Activated CD8-positive, alpha-beta memory T cell treated with anti-CD3 and anti-CD28 coated beads, Interleukin-2, amount 50 U/mL, for 1 hour (primary cell): ENCODE data around the gene SRL.
"Not testable (repeated sequence)": the region's sequence is repeated elsewhere in the genome, so short reads cannot be mapped to it uniquely, and the experiment has no call there.

Experiments used
- DNase-seq: peaks from one replicate; pipeline ENCODE4 v3.0.0-alpha.2; 2020; ENCODE audit errors: extremely low read depth

The SRL gene

GRCh38 chr16:4260360-4260759 is 18.5 kb upstream of the SRL start:
- DNase-seq = no peak

GRCh38 chr16:4257646-4258556 is 16.0 kb upstream of the SRL start:
- DNase-seq = no peak

- peak; percentile 99 for DNase-seq
Observed at GRCh38 chr16:4253394-4254150, 11.7 kb upstream of the SRL start.

- not testable (repeated sequence) for DNase-seq
Observed at GRCh38 chr16:4253012-4253393, 11.1 kb upstream of the SRL start.

DNA sequence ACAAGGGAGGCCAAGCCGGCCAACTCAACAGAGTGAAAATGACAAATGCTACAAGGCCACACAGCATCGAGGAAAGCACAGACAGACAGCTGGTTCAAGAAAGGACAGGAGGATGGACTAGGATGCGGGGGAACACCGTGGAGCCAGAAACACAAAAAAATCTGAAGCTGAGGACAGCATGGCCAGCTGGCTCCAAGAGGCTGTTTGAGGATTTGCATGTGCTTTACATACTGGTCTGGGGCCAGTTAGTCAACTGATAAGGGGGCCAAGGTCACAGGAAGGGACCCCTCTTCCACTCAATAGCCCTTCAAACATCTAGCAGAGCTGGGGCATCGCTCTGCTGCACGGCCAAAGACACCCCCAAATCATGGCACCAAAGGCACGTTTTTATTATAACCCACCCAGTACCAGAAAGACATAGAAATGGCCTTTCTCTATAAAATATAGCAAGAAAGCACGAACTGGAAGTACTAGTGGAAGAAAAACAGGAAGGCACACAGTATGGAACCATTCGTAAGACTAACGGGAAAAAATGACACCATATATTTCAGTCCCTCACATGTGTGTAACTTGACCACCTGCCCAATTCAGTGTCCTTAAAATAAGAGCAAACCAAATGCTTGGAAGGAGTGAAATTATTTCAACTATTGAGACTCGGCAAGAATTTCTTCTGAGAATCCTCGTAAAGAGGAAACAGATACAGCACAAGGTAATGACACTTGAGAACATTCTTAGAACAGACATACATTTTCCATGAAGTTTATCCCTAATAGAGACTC is 7.8 kb upstream of the SRL start:
- no peak for DNase-seq

GRCh38 chr16:4247460-4247784 is 5.5 kb upstream of the SRL start:
- no peak for DNase-seq

DNA sequence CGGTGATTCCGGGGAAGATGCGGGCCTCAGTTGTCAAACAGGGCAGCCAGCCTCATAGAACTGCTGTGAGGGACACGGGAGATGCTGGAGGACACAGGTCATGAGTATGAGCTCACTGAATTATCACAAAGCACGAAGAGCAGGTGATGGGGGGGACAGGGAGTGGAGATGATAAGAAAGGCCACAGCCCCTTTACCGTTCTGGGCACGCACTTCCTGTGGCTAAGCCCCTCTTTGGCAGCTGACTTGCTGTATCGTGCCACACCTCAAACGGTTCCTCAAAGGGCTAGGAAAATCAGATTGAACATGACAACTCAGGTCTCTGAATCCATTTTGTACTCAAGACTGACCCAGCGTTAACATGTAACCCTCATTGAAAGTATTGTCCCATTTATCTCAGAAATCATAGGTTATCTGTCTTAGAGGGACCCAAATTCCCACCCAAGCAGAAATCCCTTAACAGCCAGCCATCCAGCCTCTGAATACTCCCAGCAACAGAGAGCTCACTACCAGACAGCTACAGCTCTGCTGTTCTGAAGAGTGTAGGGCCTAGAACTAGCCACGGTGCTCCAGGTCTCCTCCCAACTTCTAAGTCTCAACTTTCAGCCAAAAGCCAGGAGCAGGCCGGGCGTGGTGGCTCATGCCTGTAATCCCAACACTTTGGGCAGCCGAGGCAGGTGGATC is 5.0 kb upstream of the SRL start:
- DNase-seq = no peak

GRCh38 chr16:4245077-4245791 is 3.4 kb upstream of the SRL start:
- DNase-seq = no peak

GRCh38 chr16:4244254-4245076 is 2.6 kb upstream of the SRL start:
- DNase-seq = no peak

- DNase-seq = no peak
Observed at GRCh38 chr16:4241258-4241927, 487 bp downstream of the SRL start.

DNA sequence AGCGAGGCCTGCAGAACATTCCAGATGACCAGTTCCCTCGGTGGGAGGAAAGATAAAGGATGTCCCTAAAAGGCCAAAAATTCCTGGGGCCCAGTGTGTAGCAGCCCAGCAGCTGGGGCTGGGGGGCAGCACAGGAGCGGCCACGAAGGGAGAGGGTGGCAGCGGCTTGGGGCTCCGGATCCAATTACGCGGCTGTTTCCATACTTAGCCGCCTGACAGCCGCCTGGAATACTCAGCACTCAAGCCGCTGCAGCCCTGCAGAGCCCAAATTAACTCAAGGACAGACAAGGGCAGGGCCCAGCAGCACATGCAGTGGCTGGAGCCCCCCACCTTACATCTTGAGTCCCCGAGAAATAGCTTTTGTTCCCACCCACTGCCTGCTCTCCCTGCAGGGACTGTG is 1.3 kb downstream of the SRL start:
- no peak for DNase-seq

GRCh38 chr16:4239682-4240175 is 2.2 kb downstream of the SRL start:
- DNase-seq = no peak

GRCh38 chr16:4239020-4239419 is 2.9 kb downstream of the SRL start:
- DNase-seq = no peak

DNA sequence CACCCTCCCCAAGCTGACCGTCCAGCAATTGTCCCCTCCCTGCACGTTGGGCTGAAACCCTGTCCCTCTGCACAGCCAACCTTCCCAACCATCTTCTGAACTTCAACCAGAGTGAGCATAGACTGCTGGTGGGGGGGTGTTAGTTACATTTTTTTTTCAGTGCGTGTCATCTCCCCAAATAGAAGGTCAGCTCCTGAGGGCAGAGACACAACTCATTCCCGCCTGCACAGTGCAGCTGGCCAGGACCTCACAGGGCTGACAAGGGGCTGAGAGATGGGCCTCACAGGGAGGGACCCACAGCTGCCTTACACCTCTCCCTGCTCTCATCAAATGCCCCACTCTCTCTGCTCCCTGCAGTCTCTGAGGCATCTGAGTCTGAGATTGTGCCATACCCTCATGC is 8.4 kb downstream of the SRL start:
- DNase-seq = no peak

DNA sequence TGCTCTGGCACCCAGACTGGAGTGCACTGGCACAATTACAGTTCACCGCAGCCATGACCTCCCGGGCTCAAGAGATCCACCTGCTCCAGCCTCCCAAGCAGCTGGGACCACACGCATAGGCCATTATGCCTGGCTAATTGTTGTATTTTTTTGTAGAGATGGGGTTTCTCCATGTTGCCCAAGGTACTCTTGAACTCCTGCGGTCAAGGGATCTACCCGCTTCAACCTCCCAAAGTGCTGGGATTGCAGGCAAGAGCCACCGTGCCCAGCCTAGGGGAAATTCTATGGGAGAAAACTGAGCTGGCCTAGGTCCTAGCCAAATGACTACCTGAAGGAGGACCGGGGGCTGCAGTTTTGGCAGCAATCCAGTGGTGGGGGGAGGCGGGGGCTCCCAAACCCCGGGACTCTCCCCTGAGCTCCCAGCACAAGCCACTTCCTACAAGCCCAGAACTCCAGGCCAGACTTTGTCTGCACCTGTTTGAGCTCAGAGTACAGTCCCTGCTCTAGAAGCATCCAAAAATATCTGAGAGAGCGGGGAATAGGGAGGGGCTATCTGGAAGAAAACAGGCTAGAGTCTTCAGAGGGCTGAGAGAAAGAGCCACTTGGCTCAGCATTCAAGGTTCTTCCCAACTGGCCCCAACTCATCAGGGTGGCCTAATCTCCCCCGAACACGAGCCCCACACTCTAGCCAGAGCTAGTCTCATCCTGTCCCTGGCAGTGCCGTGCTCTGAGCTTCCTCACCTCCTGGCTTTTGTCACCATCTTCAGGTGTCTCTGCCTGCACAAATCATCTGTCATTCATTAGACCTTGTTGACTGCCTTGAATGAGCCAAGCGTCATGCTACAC is 9.1 kb downstream of the SRL start:
- DNase-seq = no peak

GRCh38 chr16:4231886-4232285 is 10.0 kb downstream of the SRL start:
- no peak for DNase-seq

GRCh38 chr16:4231367-4231766 is 10.5 kb downstream of the SRL start:
- DNase-seq = no peak

DNA sequence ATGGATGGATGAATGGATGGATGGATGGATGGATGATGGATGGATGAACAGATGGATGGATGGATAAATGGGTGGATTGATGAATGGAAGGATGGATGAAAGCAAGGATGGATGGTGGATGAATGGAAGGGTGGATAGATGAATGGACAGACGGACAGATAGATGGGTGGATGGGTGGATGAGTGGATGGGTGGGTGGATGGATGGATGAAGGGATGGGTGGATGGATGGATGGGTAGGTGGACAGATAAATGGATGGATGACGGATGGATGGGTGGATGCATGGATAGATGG is 14.9 kb downstream of the SRL start:
- no peak for DNase-seq
